Measurements from ENCODE around the gene PPP2R1B.

DNA sequence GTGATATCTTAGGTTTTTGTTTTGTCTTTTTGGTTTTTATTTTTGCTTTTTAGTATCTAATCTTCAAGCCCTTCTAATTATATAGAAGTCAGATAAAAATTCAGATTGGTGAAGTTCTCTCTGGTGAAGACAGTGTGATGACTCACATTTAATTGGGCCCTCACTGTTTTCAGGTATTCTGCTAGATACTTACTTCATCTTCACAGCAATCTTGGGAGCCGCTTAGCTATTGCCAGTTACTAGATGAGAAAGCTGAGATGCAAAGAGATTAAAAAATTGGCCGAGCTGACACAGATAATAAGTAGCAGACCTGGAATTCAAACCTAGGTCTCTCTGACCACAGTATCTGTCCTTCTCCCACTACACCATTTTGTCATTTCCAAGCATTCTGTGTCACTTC lies 75.0 kb downstream of the PPP2R1B start:
- TF ChIP-seq CTCF (IDR thresholded peaks at IDR 0.05; ENCODE audit: borderline replicate concordance, extremely low read depth, low read length, poor library complexity, severe bottlenecking) (no peak), EZH2 (IDR thresholded peaks at IDR 0.05; ENCODE audit: borderline replicate concordance, low read depth, low read length, severe bottlenecking) (no peak)

Data from DND-41 (cell line).